ENCODE results near the gene PLEKHA5.
"Not testable (repeated sequence)": the region's sequence is repeated elsewhere in the genome, so short reads cannot be mapped to it uniquely, and the experiment has no call there.

PLEKHA5 gene

DNA sequence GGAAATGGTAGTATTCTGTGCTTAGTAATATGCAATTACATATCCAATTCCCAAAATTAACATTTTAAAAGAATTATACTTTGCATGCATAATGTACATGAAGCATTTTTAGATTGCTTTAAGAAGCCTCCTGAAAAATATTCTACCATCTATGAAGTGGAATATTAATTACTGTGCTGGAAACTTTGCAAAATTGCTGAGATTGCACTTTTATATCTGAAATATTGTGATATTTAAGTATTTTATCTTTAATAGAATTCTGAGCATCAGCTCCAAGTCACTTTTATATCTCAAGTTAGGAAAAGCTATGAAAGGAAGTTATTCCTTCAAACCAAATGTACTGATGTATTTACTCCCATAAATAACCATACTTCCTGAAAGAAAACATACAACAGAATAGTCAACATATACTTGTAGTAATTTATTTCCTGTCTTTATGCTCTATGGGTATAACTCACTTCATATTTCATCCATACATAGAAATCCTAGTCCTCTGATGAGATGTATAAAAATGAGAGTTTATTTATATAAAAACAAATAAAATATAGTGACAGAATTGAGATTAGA lies 152.7 kb downstream of the PLEKHA5 start:
- no peak for DNase-seq (ENCODE audit: low spot score)

DNA sequence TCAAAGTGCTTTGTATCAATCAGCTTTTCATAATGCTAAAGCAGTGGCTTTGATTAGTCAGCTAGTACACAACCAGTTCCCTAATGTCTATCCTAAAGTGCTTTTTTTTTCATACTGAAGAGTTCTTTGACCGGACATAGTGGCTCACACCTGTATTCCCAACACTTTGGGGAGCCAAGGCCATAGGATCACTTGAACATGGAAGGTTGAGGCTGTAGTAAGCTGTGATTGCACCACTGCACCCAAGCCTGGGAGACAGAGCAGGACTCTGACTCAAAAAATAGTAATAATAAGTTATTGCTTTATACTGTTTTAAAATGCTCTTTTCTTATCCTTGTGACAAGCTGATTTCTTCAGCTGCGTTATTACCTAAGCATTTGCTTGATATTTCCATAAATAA lies 155.1 kb downstream of the PLEKHA5 start:
- DNase-seq (ENCODE audit: low spot score): no peak

DNA sequence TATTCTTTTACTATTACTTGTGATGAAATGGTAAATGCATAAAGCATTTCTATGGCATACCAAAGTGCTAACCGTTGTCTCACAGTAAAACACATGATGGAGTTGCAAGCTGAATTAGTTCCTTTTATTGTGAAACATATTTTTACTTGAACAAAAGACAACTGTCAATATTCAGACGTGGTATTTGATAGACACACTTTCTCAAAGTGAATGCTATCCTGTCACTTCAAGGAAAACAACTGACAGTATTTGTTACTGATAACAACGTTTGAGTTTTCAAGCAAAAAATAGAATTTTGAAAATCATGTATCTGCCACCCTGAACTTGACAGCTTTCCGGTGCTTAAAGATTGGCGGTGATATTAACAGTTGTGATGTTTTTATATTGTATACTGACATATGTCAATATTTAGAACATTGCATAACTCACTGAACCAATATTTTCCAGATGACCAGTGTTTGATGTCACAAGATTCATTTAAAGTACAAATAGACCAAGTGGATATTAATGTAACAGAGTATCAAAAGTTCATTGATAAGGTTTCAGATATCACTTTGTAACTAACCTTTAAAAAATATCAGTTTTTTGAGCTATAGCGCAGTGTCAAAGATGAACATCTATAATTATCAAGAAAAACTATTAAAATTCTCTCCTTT lies 156.4 kb downstream of the PLEKHA5 start:
- no peak for DNase-seq (ENCODE audit: low spot score)

DNA sequence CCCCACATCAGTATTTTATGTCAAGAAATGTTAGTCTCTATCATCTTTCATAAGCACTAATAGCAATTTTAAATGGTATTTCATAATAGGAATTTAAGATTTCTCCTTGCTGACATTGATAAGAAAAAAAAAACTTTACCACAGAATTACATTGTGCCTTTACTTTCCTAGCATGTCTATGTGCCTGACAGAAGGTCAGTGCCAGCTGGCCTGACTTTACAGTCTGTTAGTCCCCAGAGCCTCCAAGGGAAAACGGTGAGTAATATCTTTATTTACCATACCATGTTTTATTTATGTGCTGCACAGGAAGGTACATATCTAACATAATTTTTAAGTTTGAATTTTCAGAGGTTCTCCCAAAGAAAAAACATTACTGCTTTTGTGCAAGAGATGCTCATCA lies 157.8 kb downstream of the PLEKHA5 start:
- DNase-seq (ENCODE audit: low spot score): no peak

DNA sequence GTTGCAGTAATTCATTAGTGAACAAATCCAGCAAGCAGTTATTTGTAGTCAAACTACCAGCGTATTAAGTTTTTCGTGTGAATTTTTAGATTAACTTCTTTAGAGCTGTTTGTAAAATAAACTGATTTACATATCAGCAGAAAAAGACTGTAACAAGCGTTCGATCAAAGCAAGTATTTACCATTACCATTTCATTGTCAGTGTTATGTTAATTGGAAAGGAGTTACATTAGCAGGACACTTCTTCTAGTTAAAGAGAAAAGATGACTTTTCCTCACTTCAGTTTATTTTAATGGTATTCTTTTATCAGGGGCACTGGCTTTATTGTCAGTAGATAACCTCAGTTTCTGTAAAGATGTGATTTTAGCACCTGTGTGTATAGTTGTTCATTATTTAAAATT lies 158.6 kb downstream of the PLEKHA5 start:
- DNase-seq (ENCODE audit: low spot score): no peak

DNA sequence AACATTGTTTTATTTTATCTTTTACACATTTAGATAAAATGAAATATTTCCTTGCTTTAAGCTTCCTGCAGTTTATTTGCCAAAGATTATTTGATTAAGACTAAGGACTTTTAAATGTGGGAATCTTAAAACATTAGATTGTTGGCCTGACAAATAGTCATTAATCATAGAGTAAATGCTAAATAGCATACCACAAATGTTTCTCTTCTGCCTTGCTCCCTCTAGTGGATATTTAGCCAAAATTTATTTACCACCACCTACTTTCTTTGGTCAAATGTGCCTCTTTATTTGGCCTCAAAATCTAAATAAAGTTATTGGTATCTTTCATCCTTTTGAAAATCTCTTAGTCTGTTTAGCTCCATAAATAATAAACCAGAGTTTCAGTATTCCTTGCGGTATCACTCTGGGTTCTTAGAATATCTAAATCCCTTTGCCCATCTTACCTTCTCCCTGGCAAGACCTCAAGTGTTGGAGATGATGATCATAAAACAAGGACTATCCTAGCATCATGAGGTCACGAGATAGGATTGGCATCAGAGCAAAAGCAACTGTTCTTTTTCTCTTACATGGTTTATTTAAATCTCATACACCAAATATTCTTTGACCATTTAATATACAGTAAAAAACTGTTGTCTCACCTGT lies 159.2 kb downstream of the PLEKHA5 start:
- DNase-seq (ENCODE audit: low spot score): peak; percentile 2

DNA sequence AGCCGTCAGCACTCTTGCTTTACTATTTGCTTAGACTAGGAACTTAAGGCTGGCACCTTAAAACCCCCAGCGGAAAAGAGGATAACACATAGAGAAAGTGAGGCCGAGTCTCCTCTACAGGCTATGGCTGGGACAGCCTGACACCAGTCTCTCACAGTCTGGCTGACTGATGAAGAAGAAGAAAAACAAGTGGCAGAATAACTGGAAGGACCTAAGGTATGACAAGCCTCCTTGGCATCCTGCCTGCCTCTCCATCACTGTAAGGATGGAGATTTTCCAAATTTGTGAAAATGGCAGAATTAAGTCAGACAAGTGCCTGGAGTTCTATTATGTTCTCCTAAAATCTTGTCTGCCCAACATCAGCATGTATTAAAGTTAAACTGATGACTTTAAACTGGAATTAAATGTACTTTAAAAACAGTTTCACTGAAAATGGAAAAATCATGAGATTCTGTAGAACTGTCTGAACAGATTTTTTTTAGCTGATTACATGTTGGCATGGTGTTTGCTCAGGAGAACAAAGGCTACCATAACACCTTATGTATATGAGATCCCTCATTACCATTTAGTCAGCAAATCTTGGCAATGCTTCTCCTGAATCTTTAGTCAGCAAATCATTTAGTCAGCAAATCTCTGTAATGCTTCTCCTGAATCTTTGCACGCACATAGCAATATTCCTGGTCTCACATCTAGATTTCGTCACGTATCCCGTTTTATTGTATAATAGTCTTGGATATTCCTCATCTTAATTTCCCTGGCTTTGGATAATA lies 169.5 kb downstream of the PLEKHA5 start:
- no peak for DNase-seq (ENCODE audit: low spot score)

DNA sequence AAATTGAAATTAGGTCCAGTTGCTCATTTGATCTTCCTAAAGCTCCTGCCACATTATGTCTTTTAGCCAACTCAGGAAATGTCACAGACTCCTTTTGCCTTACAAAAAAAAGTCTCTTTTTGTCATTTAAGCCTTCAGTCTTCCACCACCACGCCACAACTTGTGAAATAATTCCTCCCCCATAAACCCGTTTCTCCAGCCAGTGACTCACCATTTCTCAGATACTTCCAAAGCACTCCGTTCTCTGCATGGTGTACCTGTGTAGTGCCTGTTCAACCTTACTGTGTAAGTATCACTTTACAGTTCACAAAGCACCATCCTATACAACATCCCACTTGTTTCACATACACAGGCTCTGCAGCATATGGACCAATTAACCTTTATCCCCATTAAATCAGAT lies 170.2 kb downstream of the PLEKHA5 start:
- no peak for DNase-seq (ENCODE audit: low spot score)

DNA sequence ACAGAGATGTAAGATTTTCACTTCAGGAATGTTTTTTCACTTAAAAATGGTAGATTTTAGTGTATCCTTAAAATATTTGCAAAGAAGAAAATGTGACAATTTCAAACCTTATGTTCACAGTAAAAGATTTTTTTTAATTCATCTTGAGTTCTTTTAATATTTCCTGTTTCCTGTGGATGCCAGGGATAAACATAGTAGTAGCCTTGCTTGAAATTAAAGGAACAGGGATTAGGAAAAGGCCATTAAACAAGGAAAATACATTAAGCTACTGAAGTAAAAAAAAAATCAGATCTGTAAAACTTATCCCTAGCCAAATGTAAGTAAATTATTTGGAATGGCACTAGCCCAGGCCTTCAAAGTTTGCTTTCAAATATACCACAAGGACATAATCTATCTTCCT lies 171.7 kb downstream of the PLEKHA5 start:
- DNase-seq (ENCODE audit: low spot score): no peak

DNA sequence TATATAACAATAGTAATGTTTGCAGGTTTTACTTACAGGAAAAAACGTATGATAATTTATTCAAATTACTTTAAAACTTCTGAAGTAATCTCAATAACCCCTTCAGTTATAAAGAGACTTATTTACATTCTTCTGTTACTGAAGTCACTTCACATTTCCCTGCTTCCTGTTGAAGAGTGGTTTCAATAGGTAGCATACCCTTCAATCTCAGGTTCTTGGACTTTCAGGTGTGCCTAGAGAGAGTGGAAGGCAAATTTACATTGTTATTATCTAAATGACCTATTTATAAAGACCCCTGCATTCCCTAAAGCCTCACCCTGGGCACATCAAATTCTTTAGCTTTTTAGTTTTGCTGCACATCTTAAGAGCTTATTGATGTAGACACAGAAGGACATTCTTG lies 172.2 kb downstream of the PLEKHA5 start:
- no peak for DNase-seq (ENCODE audit: low spot score)

DNA sequence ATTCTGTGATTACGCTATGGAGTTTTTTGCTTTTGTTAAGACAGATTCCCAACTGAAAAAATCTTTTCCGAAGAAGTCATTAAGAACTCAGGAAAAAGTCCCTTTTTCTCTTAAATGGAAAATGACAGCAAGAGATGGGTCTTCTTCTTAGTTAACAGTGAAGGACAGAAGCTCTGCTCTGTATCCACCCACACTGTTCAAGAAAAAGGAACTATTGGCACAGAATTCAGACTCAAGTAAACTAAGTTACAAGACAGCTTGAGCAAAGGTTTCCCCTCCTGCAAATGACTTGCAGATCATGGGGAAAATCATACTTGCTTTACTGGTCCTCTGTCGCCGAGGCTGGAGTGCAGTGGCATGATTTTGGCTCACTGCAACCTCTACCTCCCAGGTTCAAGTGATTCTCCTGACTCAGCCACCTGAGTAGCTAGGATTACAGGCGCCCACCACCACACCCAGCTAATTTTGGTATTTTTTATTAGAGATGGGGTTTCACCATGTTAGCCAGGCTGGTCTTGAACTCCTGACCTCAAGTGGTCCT lies 172.6 kb downstream of the PLEKHA5 start:
- DNase-seq (ENCODE audit: low spot score): no peak

DNA sequence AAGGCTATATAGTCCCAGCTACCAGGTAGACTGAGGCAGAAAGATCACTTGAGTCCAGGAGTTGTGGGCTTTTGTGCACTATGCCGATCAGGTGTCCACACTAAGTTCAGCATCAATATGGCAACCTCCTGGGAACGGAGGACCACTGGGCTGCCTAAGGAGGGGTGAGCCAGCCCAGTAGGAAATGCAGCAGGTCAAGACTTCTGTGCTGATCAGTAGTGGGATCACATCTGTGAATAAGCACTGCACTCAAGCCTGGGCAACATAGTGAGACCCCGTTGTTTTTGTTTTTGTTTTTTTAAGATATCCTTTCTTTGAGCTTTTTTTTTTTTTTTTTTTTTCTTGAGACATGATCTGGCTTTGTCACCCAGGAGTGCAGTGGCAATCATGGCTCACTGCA lies 174.0 kb downstream of the PLEKHA5 start:
- DNase-seq (ENCODE audit: low spot score): no peak

DNA sequence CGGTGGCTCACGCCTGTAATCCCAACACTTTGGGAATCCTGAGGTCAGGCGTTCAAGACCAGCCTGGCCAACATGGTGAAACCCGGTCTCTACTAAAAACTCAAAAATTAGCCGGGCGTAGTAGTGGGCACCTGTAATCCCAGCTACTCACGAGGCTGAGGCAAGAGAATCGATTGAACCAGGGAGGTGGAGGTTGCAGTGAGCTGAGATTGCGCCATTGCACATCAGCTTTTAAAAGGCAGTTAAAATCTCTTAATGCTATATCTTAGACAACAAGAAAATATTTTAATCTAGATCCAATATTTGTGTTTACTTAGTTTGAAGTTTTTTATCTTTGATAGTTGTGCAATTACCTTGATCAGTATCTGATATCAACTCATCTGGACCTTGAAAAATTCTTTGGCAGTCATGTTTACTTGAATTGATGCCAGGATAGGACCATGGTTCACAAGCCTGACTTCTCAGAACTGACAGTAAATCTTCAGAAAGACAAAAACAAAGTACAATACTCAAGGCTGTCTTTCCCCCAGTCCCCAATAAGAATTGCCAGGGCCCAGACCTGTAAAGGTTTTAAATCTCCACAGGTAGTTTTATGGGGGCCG lies 174.7 kb downstream of the PLEKHA5 start:
- DNase-seq (ENCODE audit: low spot score): no peak

DNA sequence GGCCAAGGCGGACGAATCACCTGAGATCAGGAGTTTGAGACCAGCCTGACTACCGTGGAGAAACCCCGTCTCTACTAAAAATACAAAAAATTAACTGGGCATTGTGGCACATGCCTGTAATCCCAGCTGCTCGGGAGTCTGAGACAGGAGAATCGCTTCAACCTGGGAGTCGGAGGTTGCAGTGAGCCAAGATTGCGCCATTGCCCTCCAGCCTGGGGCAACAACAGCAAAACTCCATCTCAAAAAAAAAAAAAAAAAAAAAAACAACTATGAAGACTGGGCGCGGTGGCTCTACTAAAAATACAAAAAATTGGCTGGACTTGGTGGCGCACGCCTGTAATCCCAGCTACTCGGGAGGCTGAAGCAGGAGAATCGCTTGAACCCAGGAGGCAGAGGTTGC lies 176.1 kb downstream of the PLEKHA5 start:
- DNase-seq (ENCODE audit: low spot score): not testable (repeated sequence)

DNA sequence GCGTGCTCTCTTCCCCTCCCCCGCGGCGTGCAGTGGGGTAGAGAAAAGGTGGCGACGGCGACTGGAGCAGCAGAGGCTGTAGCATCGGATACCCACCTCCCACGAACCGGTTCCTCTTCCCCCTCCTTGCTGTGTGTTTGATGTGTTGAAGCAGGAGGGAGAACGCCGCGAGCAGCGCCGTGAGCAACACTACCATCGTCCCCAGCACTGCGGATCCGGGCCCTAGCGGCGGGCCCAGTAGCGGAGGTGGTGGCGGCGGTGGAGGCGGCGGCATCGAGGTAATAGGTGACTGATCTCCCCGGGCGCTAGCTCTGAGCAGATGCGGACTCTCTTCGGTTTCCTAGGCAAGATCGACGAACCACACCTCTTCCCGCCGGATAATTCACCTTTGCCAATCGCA lies 176.8 kb downstream of the PLEKHA5 start:
- DNase-seq (ENCODE audit: low spot score): no peak

DNA sequence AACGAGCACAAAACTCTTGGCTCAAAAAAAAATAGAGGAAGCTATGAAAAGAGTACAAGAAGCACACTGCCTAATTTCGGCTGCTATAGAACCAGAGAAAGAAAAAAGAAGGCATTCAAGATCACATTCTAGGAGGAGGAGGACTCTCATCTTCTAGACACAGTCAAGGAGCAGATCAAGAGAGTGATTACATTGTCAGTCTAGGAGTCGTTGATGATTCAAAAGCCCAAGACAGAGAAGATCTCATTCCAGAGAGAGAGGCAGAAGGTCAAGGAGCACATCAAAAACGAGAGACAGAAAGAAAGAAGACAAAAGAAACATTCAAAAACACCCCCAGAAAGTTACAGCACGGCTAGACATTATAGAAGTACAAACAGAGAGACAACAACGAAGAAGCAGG lies 177.9 kb downstream of the PLEKHA5 start:
- no peak for DNase-seq (ENCODE audit: low spot score)

DNA sequence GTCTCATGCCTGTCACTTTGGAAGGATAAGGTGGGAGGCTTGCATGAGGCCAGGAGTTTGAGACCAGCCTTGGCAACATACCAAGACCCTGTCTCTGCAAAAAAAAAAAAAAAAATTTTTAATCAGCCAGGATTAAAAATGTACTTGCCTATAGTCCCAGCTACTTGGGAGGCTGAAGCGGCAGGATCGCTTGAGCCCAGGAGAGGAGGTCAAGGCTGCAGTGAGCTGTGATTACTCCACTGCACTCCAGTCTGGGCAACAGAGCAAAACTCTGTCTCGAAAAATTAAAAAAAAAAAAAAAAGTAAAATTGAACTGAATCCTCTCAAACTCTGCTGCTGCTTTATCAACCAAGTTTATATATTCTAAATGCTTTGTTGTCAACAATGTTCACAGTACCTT lies 181.6 kb downstream of the PLEKHA5 start:
- no peak for DNase-seq (ENCODE audit: low spot score)

DNA sequence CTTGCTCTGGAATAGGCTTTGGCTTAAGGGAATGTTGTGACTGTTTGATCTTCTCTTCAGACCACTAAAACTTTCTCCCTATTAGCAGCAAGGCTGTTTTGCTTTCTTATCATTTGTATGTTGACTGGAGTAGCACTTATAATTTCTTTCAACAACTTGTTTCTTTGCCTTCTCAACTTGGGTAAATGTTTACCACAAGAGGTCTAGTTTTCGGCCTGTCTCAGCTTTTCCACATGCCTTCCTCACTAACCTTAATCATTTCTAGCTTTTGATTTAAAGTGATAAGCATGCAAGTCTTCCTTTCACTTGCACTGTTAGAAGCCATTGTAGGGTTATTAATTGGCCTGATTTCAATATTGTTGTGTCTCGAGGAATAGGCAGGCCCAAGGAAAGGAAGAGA lies 183.1 kb downstream of the PLEKHA5 start:
- DNase-seq (ENCODE audit: low spot score): no peak

DNA sequence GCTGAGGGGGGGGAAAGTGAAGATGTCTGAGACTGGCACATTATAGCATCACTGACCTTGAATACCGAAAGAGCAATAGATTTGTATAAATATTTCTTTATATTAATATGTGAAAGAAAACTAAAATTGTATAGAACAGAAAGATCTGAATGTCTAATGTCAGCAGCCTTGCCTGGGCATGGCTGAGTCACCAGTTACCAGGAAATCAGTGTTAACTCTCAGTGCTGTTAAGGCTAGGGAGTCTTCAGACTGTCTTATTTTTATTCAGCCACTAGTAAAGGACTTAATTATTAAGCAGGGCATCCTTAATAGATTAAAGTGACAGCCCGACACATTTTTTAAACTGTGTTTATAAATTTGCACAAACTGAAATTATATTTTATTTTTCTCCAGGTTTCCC lies 186.9 kb downstream of the PLEKHA5 start:
- DNase-seq (ENCODE audit: low spot score): no peak

DNA sequence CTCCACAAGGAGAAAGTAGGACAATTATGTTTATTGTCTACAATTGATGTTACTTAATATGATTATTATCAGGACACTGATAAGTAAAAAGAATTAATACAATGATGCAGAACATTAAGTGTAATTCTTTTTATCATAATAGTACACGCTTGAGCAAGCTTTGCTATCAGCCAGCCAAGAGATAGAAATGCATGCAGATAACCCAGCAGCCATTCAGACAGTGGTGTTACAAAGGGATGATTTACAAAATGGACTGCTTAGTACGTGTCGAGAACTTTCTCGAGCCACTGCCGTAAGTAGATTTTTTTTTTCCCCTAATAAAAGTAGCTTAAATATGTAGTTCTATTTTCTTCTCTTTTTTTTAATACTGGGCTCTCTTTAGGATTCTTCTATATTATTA lies 192.8 kb downstream of the PLEKHA5 start:
- no peak for DNase-seq (ENCODE audit: low spot score)

DNA sequence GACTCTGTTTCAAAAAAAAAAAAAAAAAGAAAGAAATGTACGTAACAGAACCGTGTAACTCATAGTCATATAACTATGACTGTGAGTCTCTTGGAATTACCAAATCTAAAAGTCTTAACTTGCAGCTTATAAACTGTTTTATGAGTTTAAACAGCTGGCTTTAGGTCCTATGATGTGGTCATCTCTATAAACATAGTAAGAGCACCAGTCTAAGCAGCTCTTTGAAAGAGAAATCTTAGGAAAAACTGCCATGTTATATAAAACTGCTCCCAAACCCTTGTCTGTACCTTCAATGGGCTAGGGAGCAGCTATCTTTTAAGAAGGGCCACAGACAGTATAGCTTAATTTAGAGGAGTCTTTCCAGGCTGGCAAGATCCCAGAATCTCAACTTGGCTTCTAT lies 194.3 kb downstream of the PLEKHA5 start:
- no peak for DNase-seq (ENCODE audit: low spot score)

DNA sequence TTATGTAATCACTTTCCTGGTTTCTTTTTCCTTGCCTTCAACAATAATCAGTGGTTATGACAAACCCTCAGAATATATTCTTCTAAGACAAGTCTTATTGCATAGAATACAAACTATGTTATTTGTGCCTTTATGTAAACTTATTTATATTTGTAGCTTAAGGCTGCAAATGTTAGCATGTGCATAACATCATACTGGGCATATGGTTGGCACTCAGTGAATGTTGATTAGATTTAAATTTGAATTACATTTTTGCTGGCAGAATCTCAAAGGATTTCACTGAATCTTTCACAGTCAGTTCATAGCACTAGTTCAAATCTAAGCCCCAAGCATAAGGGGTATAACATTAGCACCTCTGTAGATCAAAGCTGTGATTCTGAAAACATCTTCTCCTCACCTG lies 196.6 kb downstream of the PLEKHA5 start:
- DNase-seq (ENCODE audit: low spot score): no peak

All from CD4-positive, alpha-beta T cell treated with Interleukin-6 at 100 ng/mL for 8 hours (primary cell).